Erythroblast (primary cell): ENCODE measurements around the gene NUDT21.

Source experiments
- GATA1 ChIP-seq: IDR thresholded peaks from 2 replicates; pipeline ENCODE4 v1.6.1; 2011; ENCODE audit warnings: low read depth, mild to moderate bottlenecking, control low read depth, low read length, moderate library complexity
- POLR2A ChIP-seq: IDR thresholded peaks from 2 replicates; pipeline ENCODE4 v1.6.1; 2011; ENCODE audit warnings: mild to moderate bottlenecking, low read length

- TF ChIP-seq POLR2A (no peak), GATA1 (no peak)
Observed at GRCh38 chr16:56426585-56426984, 24.5 kb downstream of the NUDT21 start.
